Kidney (tissue), 14 donors: ENCODE results near the gene ARHGAP36. TPM values are rescaled to one million over a fixed set of nuclear protein-coding genes. Genes with fewer than 3 reads are reported as not detected.

ENCODE experiments used
- DNase-seq, 5 donors: peaks; one replicate each; pipeline ENCODE4 v3.0.0-alpha.2; 2013 to 2020
- FAIRE-seq: peaks from 2 replicates; lab custom pipeline; 2012; peaks lifted over from hg19 to GRCh38; lab: Jason Lieb, UNC
- H3K27ac ChIP-seq, 2 donors: one replicate each; pipeline ENCODE4 v1.7.0; 2013; ENCODE audit warnings: low read depth in 2 of 2, low read length in 2 of 2, inconsistent platforms in 1 of 2
- H3K27me3 ChIP-seq: one replicate; pipeline ENCODE4 v1.7.1; 2013; ENCODE audit warnings: low read length, inconsistent platforms; ENCODE audit not compliant: control insufficient read depth, insufficient read depth
- H3K36me3 ChIP-seq, 3 donors: one replicate each; pipeline versions ENCODE4 v1.7.0 to v1.7.1; 2013; ENCODE audit warnings: low read length in 3 of 3, control low read depth in 1 of 3, inconsistent platforms in 1 of 3; ENCODE audit not compliant: insufficient read depth in 3 of 3, control insufficient read depth in 2 of 3
- H3K4me1 ChIP-seq, 3 donors: one replicate each; pipeline versions ENCODE4 v1.7.0 to v1.7.1; 2013; ENCODE audit warnings: low read length in 3 of 3, inconsistent platforms in 1 of 3, low read depth in 1 of 3; ENCODE audit not compliant: control insufficient read depth in 2 of 3, insufficient read depth in 2 of 3
- H3K4me3 ChIP-seq, 3 donors: one replicate each; pipeline versions ENCODE4 v1.7.0 to v1.8.1; 2013; ENCODE audit warnings: low read length in 3 of 3, control low read depth in 1 of 3, inconsistent platforms in 1 of 3
- H3K9ac ChIP-seq, 3 donors: one replicate each; pipeline versions ENCODE4 v1.7.0 to v1.7.1; 2013; ENCODE audit warnings: low read length in 3 of 3, control low read depth in 1 of 3, inconsistent platforms in 1 of 3
- H3K9me3 ChIP-seq, 3 donors: one replicate each; pipeline versions ENCODE4 v1.7.0 to v1.7.1; 2013; ENCODE audit warnings: low read length in 3 of 3, control low read depth in 1 of 3, inconsistent platforms in 1 of 3; ENCODE audit not compliant: control insufficient read depth in 2 of 3, insufficient read depth in 1 of 3
- intact Hi-C: fragments of 100-400 bp; cut with DNase I; formaldehyde crosslinking; loops from one replicate; pipeline ENCODE4 v1.11.1; 2022
- polyA plus RNA-seq: library from polyadenylated mRNA; stranded (reverse); fragments of 350-450 nt; fragmentation: Illumina TruSeq; extraction: RNeasy Lipid Tissue Mini Kit (QIAGEN cat#74804); gene quantifications from one replicate; pipeline ENCODE4 v1.2.3, GENCODE V29; 2014; ENCODE audit warnings: low read depth, low replicate concordance; ENCODE audit not compliant: insufficient read depth
- total RNA-seq: library from RNA; stranded (reverse); fragmentation: NEBNext Ultra II Directional; extraction: Animal tissue kit (Norgen Biotek cat#: 25700); gene quantifications from one replicate; pipeline ENCODE4 v1.2.1, GENCODE V29; 2021
- TF ChIP-seq, protein P1 (sequence below): IDR thresholded peaks from 3 replicates; pipeline ENCODE4 v1.5.1; 2012; ENCODE audit warnings: mild to moderate bottlenecking, moderate library complexity, borderline replicate concordance; ENCODE audit not compliant: insufficient read depth; ENCODE audit errors: extremely low read depth
- donor health status: control.
- donor health status: control.
- donor health status: control.
- donor health status: control.
- donor health status: control.
- donor health status: DM: yes; HTN: yes; CAD: no.
- donor health status: Normal renal cell carcinoma (clear cell type).

The ARHGAP36 gene
- total and polyA plus RNA-seq, 2 donors from 2014 or later: 0.13 TPM; not detected in 1

DNA sequence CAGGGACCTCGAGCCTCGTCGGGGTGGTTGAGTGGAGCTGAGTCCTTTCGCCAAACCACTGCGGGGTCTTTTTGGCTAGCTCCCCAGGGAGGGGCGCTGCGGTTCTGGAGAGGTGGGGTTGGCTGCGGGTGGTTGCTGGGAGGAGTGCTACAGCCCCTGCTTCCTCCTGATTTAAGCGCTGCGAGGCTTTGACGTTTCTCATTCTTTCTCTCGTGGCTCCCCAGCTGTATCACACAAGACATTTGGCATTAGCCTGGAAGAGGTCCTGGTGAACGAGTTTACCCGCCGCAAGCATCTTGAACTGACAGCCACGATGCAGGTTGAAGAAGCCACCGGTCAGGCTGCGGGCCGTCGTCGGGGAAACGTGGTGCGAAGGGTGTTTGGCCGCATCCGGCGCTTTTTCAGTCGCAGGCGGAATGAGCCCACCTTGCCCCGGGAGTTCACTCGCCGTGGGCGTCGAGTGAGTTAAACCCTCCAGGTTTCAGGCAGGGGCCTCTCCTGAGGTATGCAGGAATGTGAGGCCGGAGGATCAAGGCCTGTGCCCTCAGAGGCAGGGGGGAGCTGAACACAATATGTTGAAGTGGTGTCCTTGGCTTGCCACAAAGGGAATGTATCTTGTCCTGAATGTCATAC, 25.5 kb downstream of the ARHGAP36 start:
- Histone ChIP-seq H3K27me3 (peaks cover 44% of the 10 kb centered on the region), H3K9me3 (no peaks in the 10 kb centered on the region)
- intact Hi-C loops: no loop called here

DNA sequence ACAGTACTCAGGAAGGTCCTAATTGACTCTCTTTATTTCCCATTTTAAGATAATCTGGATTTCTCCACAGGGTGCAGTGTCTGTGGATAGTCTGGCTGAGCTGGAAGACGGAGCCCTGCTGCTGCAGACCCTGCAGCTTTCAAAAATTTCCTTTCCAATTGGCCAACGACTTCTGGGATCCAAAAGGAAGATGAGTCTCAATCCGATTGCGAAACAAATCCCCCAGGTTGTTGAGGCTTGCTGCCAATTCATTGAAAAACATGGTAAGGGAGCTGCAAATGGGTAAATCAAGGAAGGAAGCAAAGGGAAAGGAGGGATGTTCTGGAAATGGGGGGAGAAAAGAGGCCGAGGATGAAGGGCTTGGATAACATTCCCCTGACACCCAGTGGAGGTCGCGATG, 26.0 kb downstream of the ARHGAP36 start:
- intact Hi-C loops: no loop called here
- H3K27me3 ChIP-seq: peaks cover 41% of the 10 kb centered on the region
- H3K9ac ChIP-seq: no peak overlapping the region
- no peak overlapping the region for H3K27ac ChIP-seq
- no peak for FAIRE-seq
- no peak overlapping the region for H3K4me3 ChIP-seq
- no peak for DNase-seq
- no peaks in the 10 kb centered on the region for H3K4me1 ChIP-seq
- TF ChIP-seq, protein P1, sequence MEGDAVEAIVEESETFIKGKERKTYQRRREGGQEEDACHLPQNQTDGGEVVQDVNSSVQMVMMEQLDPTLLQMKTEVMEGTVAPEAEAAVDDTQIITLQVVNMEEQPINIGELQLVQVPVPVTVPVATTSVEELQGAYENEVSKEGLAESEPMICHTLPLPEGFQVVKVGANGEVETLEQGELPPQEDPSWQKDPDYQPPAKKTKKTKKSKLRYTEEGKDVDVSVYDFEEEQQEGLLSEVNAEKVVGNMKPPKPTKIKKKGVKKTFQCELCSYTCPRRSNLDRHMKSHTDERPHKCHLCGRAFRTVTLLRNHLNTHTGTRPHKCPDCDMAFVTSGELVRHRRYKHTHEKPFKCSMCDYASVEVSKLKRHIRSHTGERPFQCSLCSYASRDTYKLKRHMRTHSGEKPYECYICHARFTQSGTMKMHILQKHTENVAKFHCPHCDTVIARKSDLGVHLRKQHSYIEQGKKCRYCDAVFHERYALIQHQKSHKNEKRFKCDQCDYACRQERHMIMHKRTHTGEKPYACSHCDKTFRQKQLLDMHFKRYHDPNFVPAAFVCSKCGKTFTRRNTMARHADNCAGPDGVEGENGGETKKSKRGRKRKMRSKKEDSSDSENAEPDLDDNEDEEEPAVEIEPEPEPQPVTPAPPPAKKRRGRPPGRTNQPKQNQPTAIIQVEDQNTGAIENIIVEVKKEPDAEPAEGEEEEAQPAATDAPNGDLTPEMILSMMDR: no peak
- H3K9me3 ChIP-seq: no peaks in the 10 kb centered on the region
- H3K36me3 ChIP-seq: no peaks in the 10 kb centered on the region

More for the DNA sequence above, 25.5 kb downstream of the ARHGAP36 start:
- Histone ChIP-seq H3K27ac (no peak overlapping the region), H3K4me1 (no peaks in the 10 kb centered on the region), H3K36me3 (no peaks in the 10 kb centered on the region), H3K4me3 (no peak overlapping the region), H3K9ac (no peak overlapping the region)
- DNase-seq (peak in 1 of 5 donors; percentile 62), FAIRE-seq (no peak)
- TF ChIP-seq, protein P1: no peak

DNA sequence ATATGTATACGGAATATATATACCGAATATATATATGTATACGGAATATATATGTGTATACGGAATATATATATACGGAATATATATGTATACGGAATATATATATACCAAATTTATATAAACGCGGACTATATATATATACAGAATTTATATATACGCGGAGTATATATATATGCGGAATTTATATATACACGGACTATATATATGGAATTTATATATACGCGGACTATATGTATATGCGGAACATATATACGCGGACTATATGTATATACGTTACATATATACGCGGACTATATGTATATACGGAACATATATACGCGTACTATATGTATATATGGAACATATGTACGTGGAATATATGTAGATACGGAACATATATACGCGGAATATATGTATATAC, 78.6 kb downstream of the ARHGAP36 start:
- H3K27ac ChIP-seq: no peak overlapping the region
- H3K27me3 ChIP-seq: no peaks in the 10 kb centered on the region
- H3K9me3 ChIP-seq: no peaks in the 10 kb centered on the region
- H3K36me3 ChIP-seq: no peaks in the 10 kb centered on the region
- TF ChIP-seq, protein P1: no peak
- FAIRE-seq: no peak
- H3K4me1 ChIP-seq: no peaks in the 10 kb centered on the region
- no peak overlapping the region for H3K9ac ChIP-seq
- no peak for DNase-seq
- H3K4me3 ChIP-seq: no peak overlapping the region
- intact Hi-C loops: no loop called here

DNA sequence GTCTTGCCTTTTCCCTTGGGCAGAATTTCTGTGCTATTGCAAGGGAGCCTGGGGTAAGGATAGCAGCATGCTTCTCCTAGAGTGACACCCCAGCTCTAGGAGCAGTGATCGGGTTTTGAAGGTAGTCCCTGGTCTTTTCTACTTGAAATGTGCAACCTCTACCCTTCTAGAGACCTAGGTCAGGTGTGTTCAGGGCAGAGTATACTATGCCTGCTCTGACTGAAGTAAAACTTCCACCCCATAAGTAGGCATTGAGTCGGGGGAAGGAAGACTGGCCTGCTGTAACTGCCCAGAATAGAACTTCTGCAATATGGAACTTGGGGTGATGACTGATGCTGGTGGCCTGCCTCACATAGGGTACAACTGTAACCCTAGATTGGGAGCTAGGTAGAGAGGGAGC, 80.9 kb downstream of the ARHGAP36 start:
- intact Hi-C loops: no loop called here
- Histone ChIP-seq H3K27me3 (no peaks in the 10 kb centered on the region), H3K27ac (no peak overlapping the region), H3K4me1 (no peaks in the 10 kb centered on the region), H3K9ac (no peak overlapping the region), H3K4me3 (no peak overlapping the region), H3K9me3 (no peaks in the 10 kb centered on the region), H3K36me3 (no peaks in the 10 kb centered on the region)
- TF ChIP-seq, protein P1: no peak
- FAIRE-seq: no peak
- no peak for DNase-seq
